ENCODE data around the gene KIAA1958.
"Not testable (repeated sequence)": the region's sequence is repeated elsewhere in the genome, so short reads cannot be mapped to it uniquely, and the experiment has no call there.

Gene KIAA1958

GRCh38 chr9:112669326-112669725, 182.7 kb downstream of the KIAA1958 start:
- Histone ChIP-seq H3K27me3 (ENCODE audit: insufficient read depth, low read length) (no peaks in the 10 kb centered on the region), H3K4me1 (ENCODE audit: insufficient read depth, low read length) (no peaks in the 10 kb centered on the region), H3K9me3 (ENCODE audit: insufficient read depth, low read depth, low read length) (no peaks in the 10 kb centered on the region), H3K27ac (ENCODE audit: low read depth, low read length) (no peak overlapping the region), H3K9ac (ENCODE audit: low read depth, low read length) (no peak overlapping the region), H3K36me3 (ENCODE audit: insufficient read depth, low read length) (no peaks in the 10 kb centered on the region), H3K4me3 (ENCODE audit: low read length) (no peak overlapping the region)
- WGBS: 100% methylated on average over 1 of the region's 2 CpGs

- H3K27me3 ChIP-seq (ENCODE audit: insufficient read depth, low read length): no peaks in the 10 kb centered on the region
- no peaks in the 10 kb centered on the region for H3K4me1 ChIP-seq (ENCODE audit: insufficient read depth, low read length)
- H3K4me3 ChIP-seq (ENCODE audit: low read length): no peak overlapping the region
- WGBS: 84% methylated on average over 7 of the region's 7 CpGs
- H3K27ac ChIP-seq (ENCODE audit: low read depth, low read length): no peak overlapping the region
- H3K36me3 ChIP-seq (ENCODE audit: insufficient read depth, low read length): no peaks in the 10 kb centered on the region
- no peaks in the 10 kb centered on the region for H3K9me3 ChIP-seq (ENCODE audit: insufficient read depth, low read depth, low read length)
- H3K9ac ChIP-seq (ENCODE audit: low read depth, low read length): no peak overlapping the region
Observed at GRCh38 chr9:112670991-112671625, 184.5 kb downstream of the KIAA1958 start.

GRCh38 chr9:112673221-112673620, 186.6 kb downstream of the KIAA1958 start:
- H3K27ac ChIP-seq (ENCODE audit: low read depth, low read length); H3K4me3 ChIP-seq (ENCODE audit: low read length); H3K36me3 ChIP-seq (ENCODE audit: insufficient read depth, low read length); H3K27me3 ChIP-seq (ENCODE audit: insufficient read depth, low read length); H3K9ac ChIP-seq (ENCODE audit: low read depth, low read length); H3K4me1 ChIP-seq (ENCODE audit: insufficient read depth, low read length): not testable (repeated sequence)
- H3K9me3 ChIP-seq (ENCODE audit: insufficient read depth, low read depth, low read length): peaks cover 15% of the 10 kb centered on the region
- 97% methylated on average over 3 of the region's 4 CpGs for whole genome bisulfite sequencing

- no peak overlapping the region for H3K9ac ChIP-seq (ENCODE audit: low read depth, low read length)
- H3K4me1 ChIP-seq (ENCODE audit: insufficient read depth, low read length): peaks cover 10% of the 10 kb centered on the region; the same call in 1 of the 2 replicates
- H3K27ac ChIP-seq (ENCODE audit: low read depth, low read length): no peak overlapping the region
- no peak overlapping the region for H3K4me3 ChIP-seq (ENCODE audit: low read length)
- H3K9me3 ChIP-seq (ENCODE audit: insufficient read depth, low read depth, low read length): peaks cover 15% of the 10 kb centered on the region
- H3K27me3 ChIP-seq (ENCODE audit: insufficient read depth, low read length): no peaks in the 10 kb centered on the region
- H3K36me3 ChIP-seq (ENCODE audit: insufficient read depth, low read length): 0 out of 2 replicates have a peak, but pooled peaks cover 5% of the 10 kb centered on the region
Observed at GRCh38 chr9:112677040-112677439, 190.4 kb downstream of the KIAA1958 start.

- Histone ChIP-seq H3K27me3 (ENCODE audit: insufficient read depth, low read length) (no peaks in the 10 kb centered on the region), H3K36me3 (ENCODE audit: insufficient read depth, low read length) (peaks cover 6% of the 10 kb centered on the region), H3K9ac (ENCODE audit: low read depth, low read length) (no peak overlapping the region), H3K4me1 (ENCODE audit: insufficient read depth, low read length) (peaks cover 10% of the 10 kb centered on the region; the same call in 1 of the 2 replicates), H3K9me3 (ENCODE audit: insufficient read depth, low read depth, low read length) (peaks cover 15% of the 10 kb centered on the region), H3K27ac (ENCODE audit: low read depth, low read length) (no peak overlapping the region), H3K4me3 (ENCODE audit: low read length) (no peak overlapping the region)
- WGBS: 80% methylated on average over 6 of the region's 6 CpGs
Observed at GRCh38 chr9:112680731-112681402, 194.2 kb downstream of the KIAA1958 start.

- no peak overlapping the region for H3K4me3 ChIP-seq (ENCODE audit: low read length)
- H3K27ac ChIP-seq (ENCODE audit: low read depth, low read length): no peak overlapping the region
- H3K4me1 ChIP-seq (ENCODE audit: insufficient read depth, low read length): no peaks in the 10 kb centered on the region
- H3K9me3 ChIP-seq (ENCODE audit: insufficient read depth, low read depth, low read length): no peaks in the 10 kb centered on the region
- no peak overlapping the region for H3K9ac ChIP-seq (ENCODE audit: low read depth, low read length)
- peaks cover 50% of the 10 kb centered on the region for H3K36me3 ChIP-seq (ENCODE audit: insufficient read depth, low read length)
- H3K27me3 ChIP-seq (ENCODE audit: insufficient read depth, low read length): no peaks in the 10 kb centered on the region
- WGBS: 94% methylated on average over 6 of the region's 6 CpGs
Observed at GRCh38 chr9:112689161-112689740, 202.6 kb downstream of the KIAA1958 start.

- Histone ChIP-seq H3K27me3 (ENCODE audit: insufficient read depth, low read length) (no peaks in the 10 kb centered on the region), H3K4me1 (ENCODE audit: insufficient read depth, low read length) (no peaks in the 10 kb centered on the region), H3K36me3 (ENCODE audit: insufficient read depth, low read length) (peaks cover 28% of the 10 kb centered on the region), H3K9me3 (ENCODE audit: insufficient read depth, low read depth, low read length) (no peaks in the 10 kb centered on the region), H3K4me3 (ENCODE audit: low read length) (no peak overlapping the region), H3K9ac (ENCODE audit: low read depth, low read length) (no peak overlapping the region), H3K27ac (ENCODE audit: low read depth, low read length) (no peak overlapping the region)
- WGBS: 87% methylated on average over 4 of the region's 4 CpGs
Observed at GRCh38 chr9:112694706-112695555, 208.3 kb downstream of the KIAA1958 start.

GRCh38 chr9:112696461-112696860, 209.8 kb downstream of the KIAA1958 start:
- no peak overlapping the region for H3K27ac ChIP-seq (ENCODE audit: low read depth, low read length)
- peaks cover 20% of the 10 kb centered on the region for H3K36me3 ChIP-seq (ENCODE audit: insufficient read depth, low read length)
- H3K9ac ChIP-seq (ENCODE audit: low read depth, low read length): no peak overlapping the region
- no peaks in the 10 kb centered on the region for H3K27me3 ChIP-seq (ENCODE audit: insufficient read depth, low read length)
- no peaks in the 10 kb centered on the region for H3K4me1 ChIP-seq (ENCODE audit: insufficient read depth, low read length)
- no peaks in the 10 kb centered on the region for H3K9me3 ChIP-seq (ENCODE audit: insufficient read depth, low read depth, low read length)
- WGBS: 95% methylated on average over 5 of the region's 5 CpGs
- no peak overlapping the region for H3K4me3 ChIP-seq (ENCODE audit: low read length)

GRCh38 chr9:112699230-112699629, 212.6 kb downstream of the KIAA1958 start:
- Histone ChIP-seq H3K27me3 (ENCODE audit: insufficient read depth, low read length) (no peaks in the 10 kb centered on the region), H3K9me3 (ENCODE audit: insufficient read depth, low read depth, low read length) (no peaks in the 10 kb centered on the region), H3K27ac (ENCODE audit: low read depth, low read length) (no peak overlapping the region), H3K9ac (ENCODE audit: low read depth, low read length) (no peak overlapping the region), H3K4me3 (ENCODE audit: low read length) (no peak overlapping the region), H3K36me3 (ENCODE audit: insufficient read depth, low read length) (peaks cover 18% of the 10 kb centered on the region; the same call in 1 of the 2 replicates), H3K4me1 (ENCODE audit: insufficient read depth, low read length) (no peaks in the 10 kb centered on the region)
- WGBS: 100% methylated on average over 1 of the region's 5 CpGs

- no peak overlapping the region for H3K9ac ChIP-seq (ENCODE audit: low read depth, low read length)
- H3K4me3 ChIP-seq (ENCODE audit: low read length): no peak overlapping the region
- H3K9me3 ChIP-seq (ENCODE audit: insufficient read depth, low read depth, low read length): no peaks in the 10 kb centered on the region
- no peaks in the 10 kb centered on the region for H3K27me3 ChIP-seq (ENCODE audit: insufficient read depth, low read length)
- H3K36me3 ChIP-seq (ENCODE audit: insufficient read depth, low read length): peaks cover 18% of the 10 kb centered on the region; the same call in 1 of the 2 replicates
- H3K27ac ChIP-seq (ENCODE audit: low read depth, low read length): no peak overlapping the region
- no peaks in the 10 kb centered on the region for H3K4me1 ChIP-seq (ENCODE audit: insufficient read depth, low read length)
Observed at GRCh38 chr9:112700085-112700484, 213.5 kb downstream of the KIAA1958 start.

- H3K27ac ChIP-seq (ENCODE audit: low read depth, low read length): no peak overlapping the region
- H3K9me3 ChIP-seq (ENCODE audit: insufficient read depth, low read depth, low read length): no peaks in the 10 kb centered on the region
- 97% methylated on average over 2 of the region's 2 CpGs for WGBS
- no peaks in the 10 kb centered on the region for H3K4me1 ChIP-seq (ENCODE audit: insufficient read depth, low read length)
- H3K27me3 ChIP-seq (ENCODE audit: insufficient read depth, low read length): no peaks in the 10 kb centered on the region
- no peak overlapping the region for H3K4me3 ChIP-seq (ENCODE audit: low read length)
- H3K36me3 ChIP-seq (ENCODE audit: insufficient read depth, low read length): peaks cover 12% of the 10 kb centered on the region; the same call in 1 of the 2 replicates
- H3K9ac ChIP-seq (ENCODE audit: low read depth, low read length): no peak overlapping the region
Observed at GRCh38 chr9:112703304-112703703, 216.7 kb downstream of the KIAA1958 start.

All from HUES64 (cell line).